ENCODE results near the gene ADORA1. TPM values are rescaled to one million over a fixed set of nuclear protein-coding genes. Genes with fewer than 3 reads are reported as not detected.

Gene ADORA1
- total RNA-seq, 3 donors from 2014 or later (not counting 1 experiment from before 2014, with no cell fraction given) = not detected

GRCh38 chr1:203188686-203189232, 61.2 kb downstream of the ADORA1 start:
- WGBS (ENCODE audit: insufficient coverage) = 84% methylated on average over 4 of the region's 4 CpGs
- DNase-seq (no peak), ATAC-seq (no peak)
- H3K27ac Mint-ChIP-seq = no peak overlapping the region
- H3K36me3 Mint-ChIP-seq = no peaks in the 10 kb centered on the region
- intact Hi-C loops (cut with micrococcal nuclease) = no loop called here
- no peak overlapping the region for H3K4me3 ChIP-seq (ENCODE audit: low read length)
- no peak overlapping the region for H3K4me3 Mint-ChIP-seq
- no peak overlapping the region for H3K27ac ChIP-seq (ENCODE audit: low read length)
- H3K36me3 ChIP-seq (ENCODE audit: control insufficient read depth, insufficient read depth, low read length) = no peaks in the 10 kb centered on the region
- H3K4me1 ChIP-seq (ENCODE audit: control insufficient read depth, insufficient read depth, low read length) = no peaks in the 10 kb centered on the region
- no peak for TF ChIP-seq CTCF (IDR thresholded peaks at IDR 0.05)
- H3K4me1 Mint-ChIP-seq = peaks cover 0 to 3% of the 10 kb centered on the region in 2 donors
- H3K27me3 Mint-ChIP-seq (ENCODE audit: low read depth in 2 of 2) = peaks cover 10 to 15% of the 10 kb centered on the region in 2 donors
- no peaks in the 10 kb centered on the region for H3K9me3 Mint-ChIP-seq
- H3K27me3 ChIP-seq (ENCODE audit: control insufficient read depth, insufficient read depth, low read length) = no peaks in the 10 kb centered on the region
- H3K9me3 ChIP-seq (ENCODE audit: control insufficient read depth, insufficient read depth, low read length) = no peaks in the 10 kb centered on the region

- Mint-ChIP-seq H3K36me3 (no peaks in the 10 kb centered on the region), H3K4me1 (peaks cover 0 to 3% of the 10 kb centered on the region in 2 donors), H3K9me3 (no peaks in the 10 kb centered on the region), H3K27me3 (ENCODE audit: low read depth in 2 of 2) (peaks cover 10 to 19% of the 10 kb centered on the region in 2 donors), H3K27ac (no peak overlapping the region), H3K4me3 (no peak overlapping the region)
- Histone ChIP-seq H3K27me3 (ENCODE audit: control insufficient read depth, insufficient read depth, low read length) (no peaks in the 10 kb centered on the region), H3K36me3 (ENCODE audit: control insufficient read depth, insufficient read depth, low read length) (no peaks in the 10 kb centered on the region), H3K9me3 (ENCODE audit: control insufficient read depth, insufficient read depth, low read length) (no peaks in the 10 kb centered on the region), H3K27ac (ENCODE audit: low read length) (no peak overlapping the region), H3K4me1 (ENCODE audit: control insufficient read depth, insufficient read depth, low read length) (no peaks in the 10 kb centered on the region), H3K4me3 (ENCODE audit: low read length) (no peak overlapping the region)
- no peak for TF ChIP-seq CTCF (IDR thresholded peaks at IDR 0.05)
- intact Hi-C loops (cut with micrococcal nuclease) = no loop called here
- WGBS (ENCODE audit: insufficient coverage) = 90% methylated on average over 7 of the region's 7 CpGs
- ATAC-seq (no peak), DNase-seq (no peak)
Measured at GRCh38 chr1:203189951-203190352, 62.4 kb downstream of the ADORA1 start.

GRCh38 chr1:203190949-203191348, 63.4 kb downstream of the ADORA1 start:
- H3K4me3 ChIP-seq (ENCODE audit: low read length) = no peak overlapping the region
- no peaks in the 10 kb centered on the region for H3K4me1 ChIP-seq (ENCODE audit: control insufficient read depth, insufficient read depth, low read length)
- no peak for DNase-seq
- Mint-ChIP-seq H3K36me3 (no peaks in the 10 kb centered on the region), H3K27ac (no peak overlapping the region), H3K4me1 (peaks cover 0 to 3% of the 10 kb centered on the region in 2 donors), H3K27me3 (ENCODE audit: low read depth in 2 of 2) (peaks cover 14 to 19% of the 10 kb centered on the region in 2 donors), H3K4me3 (no peak overlapping the region), H3K9me3 (no peaks in the 10 kb centered on the region)
- no peaks in the 10 kb centered on the region for H3K27me3 ChIP-seq (ENCODE audit: control insufficient read depth, insufficient read depth, low read length)
- ATAC-seq = no peak
- H3K27ac ChIP-seq (ENCODE audit: low read length) = no peak overlapping the region
- 87% methylated on average over 2 of the region's 2 CpGs for WGBS (ENCODE audit: insufficient coverage)
- H3K9me3 ChIP-seq (ENCODE audit: control insufficient read depth, insufficient read depth, low read length) = no peaks in the 10 kb centered on the region
- H3K36me3 ChIP-seq (ENCODE audit: control insufficient read depth, insufficient read depth, low read length) = no peaks in the 10 kb centered on the region
- TF ChIP-seq CTCF (IDR thresholded peaks at IDR 0.05) = no peak
- intact Hi-C loops (cut with micrococcal nuclease) = no loop called here

GRCh38 chr1:203196371-203196770, 68.8 kb downstream of the ADORA1 start:
- Histone ChIP-seq H3K4me1 (ENCODE audit: control insufficient read depth, insufficient read depth, low read length) (no peaks in the 10 kb centered on the region), H3K9me3 (ENCODE audit: control insufficient read depth, insufficient read depth, low read length) (no peaks in the 10 kb centered on the region), H3K27ac (ENCODE audit: low read length) (no peak overlapping the region), H3K27me3 (ENCODE audit: control insufficient read depth, insufficient read depth, low read length) (no peaks in the 10 kb centered on the region), H3K4me3 (ENCODE audit: low read length) (no peak overlapping the region), H3K36me3 (ENCODE audit: control insufficient read depth, insufficient read depth, low read length) (no peaks in the 10 kb centered on the region)
- no peak for TF ChIP-seq CTCF (IDR thresholded peaks at IDR 0.05)
- Mint-ChIP-seq H3K9me3 (no peaks in the 10 kb centered on the region), H3K4me1 (no peaks in the 10 kb centered on the region), H3K36me3 (no peaks in the 10 kb centered on the region), H3K27ac (no peak overlapping the region), H3K4me3 (no peak overlapping the region), H3K27me3 (ENCODE audit: low read depth in 2 of 2) (peaks cover 19 to 25% of the 10 kb centered on the region in 2 donors)
- WGBS (ENCODE audit: insufficient coverage) = 91% methylated on average over 3 of the region's 3 CpGs
- intact Hi-C loops (cut with micrococcal nuclease) = no loop called here
- ATAC-seq (no peak), DNase-seq (no peak)
